ENCODE measurements around the gene DNMBP. TPM values are rescaled to one million over a fixed set of nuclear protein-coding genes. Genes with fewer than 3 reads are reported as not detected.

DNMBP gene
- total RNA-seq, 1 experiment from 2014 or later = 60.3 TPM

DNA sequence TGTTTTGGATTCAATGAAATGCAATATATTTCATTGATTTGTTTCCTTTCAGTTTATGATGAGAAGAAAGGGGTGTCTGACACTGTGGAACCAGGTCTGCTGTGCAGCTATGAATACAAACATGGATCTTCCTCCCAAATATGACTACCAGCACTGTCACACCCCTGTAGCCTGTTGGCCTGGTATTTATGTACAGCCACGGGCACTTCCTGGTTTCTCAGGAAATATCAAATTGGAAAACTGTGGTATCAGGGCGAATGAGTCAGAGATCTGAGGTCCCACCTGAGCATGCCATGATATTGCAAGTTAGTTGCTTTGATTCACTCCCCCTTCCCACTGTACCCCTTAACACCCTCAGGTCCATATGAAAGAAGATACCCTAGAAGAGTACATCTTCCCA, 87.8 kb downstream of the DNMBP start (continued):
- TF ChIP-seq, protein P1, sequence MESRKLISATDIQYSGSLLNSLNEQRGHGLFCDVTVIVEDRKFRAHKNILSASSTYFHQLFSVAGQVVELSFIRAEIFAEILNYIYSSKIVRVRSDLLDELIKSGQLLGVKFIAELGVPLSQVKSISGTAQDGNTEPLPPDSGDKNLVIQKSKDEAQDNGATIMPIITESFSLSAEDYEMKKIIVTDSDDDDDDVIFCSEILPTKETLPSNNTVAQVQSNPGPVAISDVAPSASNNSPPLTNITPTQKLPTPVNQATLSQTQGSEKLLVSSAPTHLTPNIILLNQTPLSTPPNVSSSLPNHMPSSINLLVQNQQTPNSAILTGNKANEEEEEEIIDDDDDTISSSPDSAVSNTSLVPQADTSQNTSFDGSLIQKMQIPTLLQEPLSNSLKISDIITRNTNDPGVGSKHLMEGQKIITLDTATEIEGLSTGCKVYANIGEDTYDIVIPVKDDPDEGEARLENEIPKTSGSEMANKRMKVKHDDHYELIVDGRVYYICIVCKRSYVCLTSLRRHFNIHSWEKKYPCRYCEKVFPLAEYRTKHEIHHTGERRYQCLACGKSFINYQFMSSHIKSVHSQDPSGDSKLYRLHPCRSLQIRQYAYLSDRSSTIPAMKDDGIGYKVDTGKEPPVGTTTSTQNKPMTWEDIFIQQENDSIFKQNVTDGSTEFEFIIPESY (IDR thresholded peaks at IDR 0.05; ENCODE audit: extremely low read depth, insufficient replicate concordance, low read length) = no peak
- TF ChIP-seq EZH2phosphoT487 (IDR thresholded peaks at IDR 0.05; ENCODE audit: borderline replicate concordance) (no peak), ELF1 (IDR thresholded peaks at IDR 0.05; ENCODE audit: borderline replicate concordance, low read depth) (peak; percentile 89; the same call in 1 of the 2 replicates), REST (IDR thresholded peaks at IDR 0.05; ENCODE audit: low read depth) (no peak), CEBPB (IDR thresholded peaks at IDR 0.05; ENCODE audit: low read depth) (peak; percentile 71; the same call in 1 of the 2 replicates), POLR2AphosphoS5 (IDR thresholded peaks at IDR 0.05; ENCODE audit: low read depth, low read length) (peak; percentile 52), MAX (IDR thresholded peaks at IDR 0.05) (peak; percentile 78), EGR1 (IDR thresholded peaks at IDR 0.05; ENCODE audit: low read depth) (no peak)
